GM18867 (cell line): ENCODE measurements around the gene ZKSCAN8.

Experiments
- ATAC-seq: cut with Tn5 transposase; IDR thresholded peaks from one replicate; pipeline ENCODE4 v1.9.1; 2021; ENCODE audit warnings: mild to moderate bottlenecking, moderate library complexity; ENCODE audit not compliant: unreplicated experiment

The ZKSCAN8 gene

DNA sequence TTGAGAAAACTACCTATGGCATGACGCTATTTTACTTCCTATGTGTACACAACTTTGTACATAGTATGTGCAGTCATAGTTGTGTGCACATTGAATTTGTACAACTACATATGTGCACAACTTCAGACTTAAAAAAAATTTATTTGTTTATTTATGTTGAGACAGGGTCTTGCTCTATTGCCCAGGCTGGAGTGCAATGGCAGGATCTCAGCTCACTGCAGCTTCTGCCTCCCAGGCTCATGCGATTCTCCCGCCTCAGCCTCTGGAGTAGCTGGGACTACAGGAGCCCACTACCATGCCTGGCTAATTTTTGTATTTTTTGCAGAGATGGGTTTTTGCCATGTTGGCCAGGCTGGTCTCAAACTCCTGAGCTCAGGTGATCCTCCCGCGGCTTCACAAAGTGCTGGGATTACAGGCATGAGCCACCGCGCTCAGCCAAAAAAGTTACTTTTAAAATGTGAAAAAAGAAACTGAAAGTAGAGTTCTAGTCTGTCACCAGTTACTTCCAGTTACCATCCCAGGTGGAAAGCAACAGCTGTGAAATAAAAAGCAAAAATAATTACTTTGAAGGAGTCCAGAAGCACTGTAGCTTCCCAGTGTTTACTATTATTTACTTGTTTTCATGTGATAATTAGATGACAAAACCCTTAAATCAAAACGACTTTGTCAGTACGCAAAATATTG, 1.7 kb upstream of the ZKSCAN8 start:
- no peak for ATAC-seq

DNA sequence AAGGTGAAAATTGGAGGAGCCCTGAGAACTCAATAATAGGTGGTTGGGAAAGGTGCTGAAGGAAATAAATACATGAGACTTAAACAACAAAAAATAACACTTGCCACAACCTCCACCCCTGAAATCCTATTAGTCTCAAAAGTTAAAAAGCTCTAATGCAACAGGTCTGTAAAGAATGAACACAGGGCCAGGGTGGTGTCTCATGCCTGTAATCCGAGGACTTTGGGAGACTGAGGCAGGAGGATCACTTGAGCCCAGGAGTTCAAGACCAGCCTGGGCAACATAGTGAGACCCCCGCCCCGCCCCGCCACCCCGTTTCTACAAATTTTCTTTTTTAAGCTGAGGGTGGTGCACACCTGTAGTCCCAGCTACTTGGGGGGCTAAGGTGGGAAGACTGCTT, 1.1 kb upstream of the ZKSCAN8 start:
- no peak for ATAC-seq

- ATAC-seq, result no peak
Observed at GRCh38 chr6:28142446-28142845, 763 bp downstream of the ZKSCAN8 start.

DNA sequence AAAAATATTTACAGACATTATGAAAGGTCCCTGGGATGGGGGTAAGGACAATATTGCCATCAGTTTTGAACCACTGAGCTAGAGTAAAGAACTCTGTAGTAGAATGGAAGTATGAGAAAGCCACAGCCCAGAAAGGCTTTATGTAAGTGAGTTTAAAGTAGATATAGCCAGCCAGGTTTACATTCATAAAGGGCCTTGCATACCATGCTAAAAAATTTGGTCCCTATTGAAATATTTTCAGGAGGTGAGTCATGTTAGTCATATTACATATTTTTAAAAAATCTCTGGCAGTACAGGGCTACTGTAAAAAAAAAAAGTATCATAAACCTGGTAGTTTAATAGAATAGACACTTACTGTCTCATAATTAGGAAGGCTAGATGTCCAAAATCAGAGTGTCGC, 3.5 kb downstream of the ZKSCAN8 start:
- ATAC-seq, result no peak

GRCh38 chr6:28152531-28152930, 10.8 kb downstream of the ZKSCAN8 start:
- ATAC-seq, result no peak

DNA sequence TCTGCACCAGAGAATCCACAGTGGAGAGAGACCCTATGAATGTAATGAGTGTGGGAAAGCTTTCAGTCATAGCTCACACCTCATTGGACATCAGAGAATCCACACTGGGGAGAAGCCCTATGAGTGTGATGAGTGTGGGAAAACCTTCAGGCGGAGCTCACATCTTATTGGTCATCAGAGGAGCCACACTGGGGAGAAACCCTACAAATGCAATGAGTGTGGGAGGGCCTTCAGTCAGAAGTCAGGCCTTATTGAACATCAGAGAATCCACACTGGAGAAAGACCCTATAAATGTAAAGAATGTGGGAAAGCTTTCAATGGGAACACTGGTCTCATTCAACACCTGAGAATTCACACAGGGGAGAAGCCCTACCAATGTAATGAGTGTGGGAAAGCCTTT, 11.9 kb downstream of the ZKSCAN8 start:
- no peak for ATAC-seq

DNA sequence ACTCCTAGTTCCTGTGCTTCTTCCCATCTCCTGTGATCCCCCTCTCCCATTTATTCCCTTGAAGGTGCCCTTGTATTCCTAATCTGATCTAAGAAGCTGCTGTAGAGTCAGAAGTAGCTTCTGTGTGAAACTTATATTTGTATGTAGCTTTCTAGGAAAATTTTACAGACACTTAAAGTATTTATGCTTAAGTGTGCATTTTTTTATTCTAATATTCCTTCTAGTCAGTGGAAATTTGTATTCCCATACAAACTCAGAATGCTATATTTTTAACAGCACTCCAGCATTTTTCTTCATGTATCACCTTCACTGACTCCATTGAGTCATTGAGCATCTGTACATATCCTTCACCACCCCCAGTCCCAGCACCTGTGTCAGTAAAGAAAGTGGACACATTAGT, 12.7 kb downstream of the ZKSCAN8 start:
- ATAC-seq, result no peak

DNA sequence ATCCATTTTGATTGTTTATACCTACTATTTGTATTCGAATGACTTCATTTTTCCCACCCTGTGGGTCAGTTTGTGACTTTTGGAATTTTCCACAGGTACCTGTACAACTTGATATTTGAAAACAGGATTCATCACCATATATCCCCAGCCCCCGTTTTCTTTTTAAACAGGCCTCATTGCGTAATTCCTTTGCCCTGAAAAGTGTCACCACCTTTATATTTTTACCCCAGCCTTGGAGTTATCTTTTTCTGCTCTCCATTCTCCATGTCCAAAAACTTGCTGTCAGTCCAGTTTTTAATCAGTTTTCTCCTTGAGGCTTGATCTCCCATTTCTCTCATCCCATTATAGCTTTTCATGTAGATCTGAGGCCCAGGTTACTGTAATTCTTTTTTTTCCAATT, 16.6 kb downstream of the ZKSCAN8 start:
- ATAC-seq, result no peak

GRCh38 chr6:28159029-28159607, 17.4 kb downstream of the ZKSCAN8 start:
- ATAC-seq, result no peak

DNA sequence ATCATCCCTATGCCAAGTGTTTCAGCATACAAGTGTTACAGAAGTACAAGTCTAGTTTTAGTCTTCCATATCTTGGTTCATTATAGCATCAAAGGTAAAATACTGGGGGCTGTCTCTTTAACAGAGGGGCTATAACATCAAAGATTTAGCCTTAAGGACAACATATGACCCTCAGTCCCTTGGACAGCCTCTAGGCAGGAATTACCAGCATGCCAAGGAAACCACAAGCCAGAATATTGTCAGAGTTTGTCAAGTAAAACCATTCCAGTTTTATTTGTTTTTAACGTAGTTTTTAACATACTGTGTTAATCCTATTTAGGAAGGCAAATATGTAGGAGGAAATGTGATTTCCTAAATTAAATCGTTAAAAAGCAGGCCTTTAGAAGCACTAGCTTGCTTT, 18.6 kb downstream of the ZKSCAN8 start:
- no peak for ATAC-seq

DNA sequence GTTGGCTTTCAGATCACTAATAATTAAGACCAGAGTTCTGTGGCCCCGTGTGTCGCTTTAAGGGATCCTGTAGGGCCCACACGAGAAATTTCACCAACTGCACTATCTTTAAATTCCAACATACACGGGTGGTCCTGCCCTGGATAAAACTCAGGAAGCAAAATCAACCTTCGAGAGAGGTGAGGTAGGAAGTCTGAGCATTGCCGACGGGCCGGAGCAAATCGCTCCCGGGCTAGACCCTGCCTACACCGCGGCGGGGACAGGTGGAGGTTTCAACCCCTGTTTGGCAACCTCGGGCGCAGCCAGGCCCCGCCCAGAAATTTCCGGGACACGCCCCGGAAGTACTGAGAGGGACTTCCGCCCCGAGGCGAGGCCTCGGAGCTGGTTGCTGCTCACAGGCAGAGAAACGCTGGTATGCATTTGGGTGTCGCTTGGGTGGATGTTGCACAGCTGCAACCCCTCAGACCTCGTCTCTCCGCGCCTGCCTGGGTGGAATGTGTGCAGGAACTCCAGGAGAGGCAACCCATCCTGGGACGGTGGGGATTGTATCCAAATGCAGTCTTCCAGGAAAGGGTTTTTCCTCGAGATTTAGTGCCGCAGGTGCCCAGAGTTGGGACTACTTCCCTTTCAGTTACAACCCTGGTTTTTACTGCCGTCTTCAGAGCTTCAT, 19.9 kb downstream of the ZKSCAN8 start:
- peak; percentile 93 for ATAC-seq

DNA sequence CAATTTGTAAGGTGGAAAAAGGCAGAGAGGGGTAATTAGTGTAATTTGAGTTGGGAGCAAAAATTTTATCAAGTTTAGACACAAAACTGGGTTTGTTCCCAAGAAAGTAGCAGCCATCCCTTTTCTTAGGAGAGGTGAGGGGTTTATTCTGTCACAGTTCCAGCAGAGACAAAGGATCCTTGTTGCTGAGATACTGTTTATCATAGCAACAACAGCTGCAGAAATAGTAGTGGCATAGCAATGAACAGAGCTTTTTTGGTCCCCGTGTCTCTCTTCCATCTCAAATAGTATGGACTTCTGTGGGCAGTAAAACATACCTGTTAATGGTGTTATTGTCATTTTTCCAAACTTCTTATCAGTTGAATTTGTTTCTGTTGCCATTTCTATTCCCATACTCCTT, 23.9 kb downstream of the ZKSCAN8 start:
- no peak for ATAC-seq

- no peak for ATAC-seq
Observed at GRCh38 chr6:28167068-28167467, 25.4 kb downstream of the ZKSCAN8 start.

- no peak for ATAC-seq
Observed at GRCh38 chr6:28167926-28168325, 26.2 kb downstream of the ZKSCAN8 start.

GRCh38 chr6:28171271-28171670, 29.6 kb downstream of the ZKSCAN8 start:
- ATAC-seq, result no peak

DNA sequence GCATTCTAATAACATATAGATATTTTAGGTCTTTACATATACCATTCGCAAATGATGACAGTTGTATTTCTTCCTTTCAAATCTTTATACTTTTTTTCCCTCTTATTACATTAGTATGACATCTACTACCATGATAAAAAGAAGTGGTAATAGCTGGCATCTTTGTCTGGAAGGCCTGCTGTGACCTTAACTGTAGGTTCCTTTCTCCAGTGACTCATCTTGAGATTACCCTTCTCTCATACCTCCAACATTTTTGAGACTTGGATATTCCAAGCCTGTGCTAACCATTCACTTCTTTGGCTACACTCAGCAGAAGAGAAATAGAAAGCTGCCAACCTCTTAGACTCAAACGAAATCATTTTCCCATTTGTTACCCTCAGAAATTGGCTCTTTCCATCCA, 30.3 kb downstream of the ZKSCAN8 start:
- no peak for ATAC-seq

- ATAC-seq, result no peak
Observed at GRCh38 chr6:28176373-28176772, 34.7 kb downstream of the ZKSCAN8 start.

DNA sequence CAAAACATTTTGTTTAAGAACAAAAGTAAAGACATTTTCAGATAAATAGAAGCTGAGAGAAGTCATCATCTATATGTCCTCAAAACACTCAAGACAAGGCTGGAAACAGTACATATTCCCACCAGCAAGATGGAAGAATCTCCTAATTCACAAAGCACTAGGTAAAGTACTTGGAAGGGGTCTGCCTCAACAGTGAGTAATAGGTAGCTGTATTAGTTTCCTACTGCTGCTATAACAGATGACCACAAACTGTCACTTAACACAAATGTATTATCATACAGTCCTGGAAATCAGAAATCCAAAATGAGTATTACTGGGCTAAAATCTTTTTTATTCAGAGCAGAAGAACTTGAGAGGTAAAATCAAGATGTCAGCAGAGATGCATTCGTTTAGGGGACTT, 40.6 kb downstream of the ZKSCAN8 start:
- ATAC-seq, result no peak

GRCh38 chr6:28188111-28188979, 46.7 kb downstream of the ZKSCAN8 start:
- no peak for ATAC-seq

GRCh38 chr6:28200020-28200419, 58.3 kb downstream of the ZKSCAN8 start:
- no peak for ATAC-seq

GRCh38 chr6:28203201-28203600, 61.5 kb downstream of the ZKSCAN8 start:
- ATAC-seq, result no peak
